ENCODE results near the gene COL4A1.

COL4A1 gene

DNA sequence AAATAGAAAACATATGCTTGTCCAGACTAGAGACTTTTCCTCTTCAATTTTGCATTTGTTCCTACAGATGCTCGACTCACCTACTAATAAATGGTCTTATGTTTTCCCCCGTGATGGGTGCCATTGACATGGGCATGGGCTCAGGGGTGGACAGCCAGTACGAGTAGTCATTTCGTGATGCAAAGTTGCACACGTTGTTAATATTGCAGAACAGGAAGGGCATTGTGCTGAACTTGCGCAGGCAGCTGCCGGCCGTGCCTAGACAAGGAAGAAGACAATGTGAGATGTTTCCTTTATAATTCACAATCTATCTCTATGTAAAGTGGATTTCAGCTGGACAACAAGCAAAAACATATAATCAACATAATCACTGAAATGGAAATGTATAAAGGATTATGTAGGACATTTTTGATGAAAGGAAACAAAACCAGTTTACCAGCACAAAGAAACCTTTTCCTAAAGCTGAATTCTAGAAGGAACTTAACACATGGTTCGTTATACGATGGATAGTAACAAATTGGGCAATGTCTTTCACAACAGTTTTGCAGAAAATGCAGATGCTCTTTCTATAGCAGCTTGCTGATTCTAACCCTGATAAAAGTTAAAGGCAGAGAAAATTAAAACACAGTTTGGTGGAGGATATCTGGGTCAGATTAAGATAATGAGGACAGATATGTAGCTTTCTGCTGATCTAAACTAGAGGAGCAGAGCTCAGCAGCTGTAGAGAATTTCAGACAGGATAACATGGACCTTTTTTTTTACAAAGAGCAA lies 145.7 kb downstream of the COL4A1 start:
- Histone ChIP-seq H3K4me3 (ENCODE audit: low read length in 2 of 2) (no peak overlapping the region), H4K91ac (ENCODE audit: low read depth, low read length, poor library complexity) (no peak overlapping the region), H3K27me3 (ENCODE audit: control insufficient read depth in 3 of 3, insufficient read depth in 3 of 3, low read depth in 1 of 3, low read length in 3 of 3) (no peaks in the 10 kb centered on the region), H3K27ac (replicated peaks; ENCODE audit: low read length) (no peak overlapping the region), H4K8ac (ENCODE audit: low read depth, low read length) (no peak overlapping the region), H2BK5ac (ENCODE audit: low read length) (no peak overlapping the region), H3K79me1 (ENCODE audit: low read depth, low read length) (no peaks in the 10 kb centered on the region), H3K4me2 (ENCODE audit: insufficient read depth, low read length, poor library complexity, severe bottlenecking) (no peak overlapping the region), H3K4ac (ENCODE audit: low read length) (no peak overlapping the region), H2BK12ac (ENCODE audit: low read length) (no peak overlapping the region), H3K18ac (ENCODE audit: low read length) (no peak overlapping the region), H2AK5ac (ENCODE audit: low read depth, low read length) (no peak overlapping the region), H2BK15ac (ENCODE audit: low read length) (no peak overlapping the region), H3K4me1 (ENCODE audit: control insufficient read depth in 2 of 2, insufficient read depth in 1 of 2, low read depth in 1 of 2, low read length in 2 of 2) (peaks cover 0 to 3% of the 10 kb centered on the region in 2 donors), H3K23ac (ENCODE audit: low read depth, low read length, poor library complexity) (no peak overlapping the region), H3K9ac (ENCODE audit: low read depth, low read length, poor library complexity) (no peak overlapping the region), H2BK120ac (ENCODE audit: low read depth, low read length) (no peak overlapping the region), H3K14ac (ENCODE audit: low read length) (no peak overlapping the region), H3K36me3 (replicated peaks in 1 of 2; ENCODE audit: control insufficient read depth in 2 of 2, insufficient read depth in 2 of 2, low read length in 2 of 2) (peaks cover 21 to 93% of the 10 kb centered on the region in 2 donors), H3K9me3 (replicated peaks in 1 of 2; ENCODE audit: control insufficient read depth in 2 of 2, insufficient read depth in 1 of 2, low read depth in 1 of 2, low read length in 2 of 2) (no peaks in the 10 kb centered on the region), H2AFZ (ENCODE audit: low read length) (no peak overlapping the region)
- DNase-seq (ENCODE audit: low spot score): no peak
- no CpG with 5 or more reads among the region's 10 CpGs for WGBS, 2 donors (ENCODE audit: extremely low coverage in 2 of 2, insufficient read length in 2 of 2, insufficient replicate concordance in 1 of 2)

DNA sequence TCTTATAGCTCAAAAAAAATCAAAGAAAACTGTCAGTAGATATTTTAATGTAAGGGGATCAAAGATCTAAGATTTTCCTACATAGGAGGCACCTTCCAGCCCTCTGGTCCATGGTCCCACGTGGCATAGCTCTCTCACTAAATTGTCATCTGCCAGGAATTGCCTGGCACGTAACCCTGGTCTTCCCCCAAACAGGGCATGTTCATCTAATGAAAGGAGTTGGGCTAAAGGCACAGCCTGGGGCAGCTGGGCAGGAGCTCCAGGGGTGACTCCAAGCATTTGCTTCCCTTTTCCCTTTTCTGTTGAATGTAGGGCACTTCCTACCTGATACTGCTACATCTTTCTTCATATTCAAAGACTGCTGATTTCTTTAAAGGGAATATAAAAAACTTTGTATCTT lies 148.7 kb downstream of the COL4A1 start:
- Histone ChIP-seq H2AK5ac (ENCODE audit: low read depth, low read length) (no peak overlapping the region), H3K9ac (ENCODE audit: low read depth, low read length, poor library complexity) (no peak overlapping the region), H3K4me3 (ENCODE audit: low read length in 2 of 2) (no peak overlapping the region), H2BK5ac (ENCODE audit: low read length) (no peak overlapping the region), H3K4me2 (ENCODE audit: insufficient read depth, low read length, poor library complexity, severe bottlenecking) (no peak overlapping the region), H3K27ac (replicated peaks; ENCODE audit: low read length) (no peak overlapping the region), H2BK15ac (ENCODE audit: low read length) (no peak overlapping the region), H3K27me3 (ENCODE audit: control insufficient read depth in 3 of 3, insufficient read depth in 3 of 3, low read depth in 1 of 3, low read length in 3 of 3) (no peaks in the 10 kb centered on the region), H2BK120ac (ENCODE audit: low read depth, low read length) (no peak overlapping the region), H3K79me1 (ENCODE audit: low read depth, low read length) (no peaks in the 10 kb centered on the region), H4K91ac (ENCODE audit: low read depth, low read length, poor library complexity) (no peak overlapping the region), H4K8ac (ENCODE audit: low read depth, low read length) (no peak overlapping the region), H2AFZ (ENCODE audit: low read length) (no peak overlapping the region), H2BK12ac (ENCODE audit: low read length) (no peak overlapping the region), H3K4ac (ENCODE audit: low read length) (no peak overlapping the region), H3K14ac (ENCODE audit: low read length) (no peak overlapping the region), H3K9me3 (replicated peaks in 1 of 2; ENCODE audit: control insufficient read depth in 2 of 2, insufficient read depth in 1 of 2, low read depth in 1 of 2, low read length in 2 of 2) (no peaks in the 10 kb centered on the region), H3K36me3 (replicated peaks in 1 of 2; ENCODE audit: control insufficient read depth in 2 of 2, insufficient read depth in 2 of 2, low read length in 2 of 2) (peaks cover 18 to 91% of the 10 kb centered on the region in 2 donors), H3K18ac (ENCODE audit: low read length) (no peak overlapping the region), H3K4me1 (ENCODE audit: control insufficient read depth in 2 of 2, insufficient read depth in 1 of 2, low read depth in 1 of 2, low read length in 2 of 2) (peaks cover 0 to 3% of the 10 kb centered on the region in 2 donors), H3K23ac (ENCODE audit: low read depth, low read length, poor library complexity) (no peak overlapping the region)
- WGBS, 2 donors (ENCODE audit: extremely low coverage in 2 of 2, insufficient read length in 2 of 2, insufficient replicate concordance in 1 of 2): no CpG with 5 or more reads among the region's 2 CpGs
- DNase-seq (ENCODE audit: low spot score): no peak

DNA sequence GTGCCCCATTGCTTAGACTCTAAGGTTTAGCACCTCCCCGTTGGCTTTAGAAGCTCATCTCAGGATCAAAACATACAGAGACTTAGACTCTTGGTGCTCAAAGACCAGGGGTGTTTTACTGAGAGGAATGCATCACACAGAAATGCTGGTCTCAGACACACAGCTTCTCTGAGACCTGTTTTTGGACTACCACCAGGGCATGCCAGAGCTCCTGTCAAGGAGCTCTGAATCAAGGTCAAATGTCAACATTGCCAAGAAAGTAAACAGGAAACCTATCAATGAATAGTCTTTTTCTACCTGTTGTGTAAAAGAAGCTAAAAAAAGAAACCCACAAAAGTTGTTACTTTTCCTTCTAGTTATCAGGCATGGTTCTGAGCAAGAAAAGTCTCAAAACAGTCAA lies 149.2 kb downstream of the COL4A1 start:
- no peak overlapping the region for H2BK15ac ChIP-seq (ENCODE audit: low read length)
- no peaks in the 10 kb centered on the region for H3K79me1 ChIP-seq (ENCODE audit: low read depth, low read length)
- DNase-seq (ENCODE audit: low spot score): no peak
- H2BK5ac ChIP-seq (ENCODE audit: low read length): no peak overlapping the region
- H3K27ac ChIP-seq (replicated peaks; ENCODE audit: low read length): no peak overlapping the region
- H3K18ac ChIP-seq (ENCODE audit: low read length): no peak overlapping the region
- H3K4me2 ChIP-seq (ENCODE audit: insufficient read depth, low read length, poor library complexity, severe bottlenecking): no peak overlapping the region
- no peak overlapping the region for H2AFZ ChIP-seq (ENCODE audit: low read length)
- no peak overlapping the region for H3K14ac ChIP-seq (ENCODE audit: low read length)
- H2AK5ac ChIP-seq (ENCODE audit: low read depth, low read length): no peak overlapping the region
- H3K23ac ChIP-seq (ENCODE audit: low read depth, low read length, poor library complexity): no peak overlapping the region
- H4K8ac ChIP-seq (ENCODE audit: low read depth, low read length): no peak overlapping the region
- no peak overlapping the region for H3K4me3 ChIP-seq (ENCODE audit: low read length in 2 of 2)
- no peaks in the 10 kb centered on the region for H3K9me3 ChIP-seq (replicated peaks in 1 of 2; ENCODE audit: control insufficient read depth in 2 of 2, insufficient read depth in 1 of 2, low read depth in 1 of 2, low read length in 2 of 2)
- H2BK120ac ChIP-seq (ENCODE audit: low read depth, low read length): no peak overlapping the region
- no peak overlapping the region for H3K9ac ChIP-seq (ENCODE audit: low read depth, low read length, poor library complexity)
- peaks cover 19 to 91% of the 10 kb centered on the region in 2 donors for H3K36me3 ChIP-seq (replicated peaks in 1 of 2; ENCODE audit: control insufficient read depth in 2 of 2, insufficient read depth in 2 of 2, low read length in 2 of 2)
- peaks cover 0 to 3% of the 10 kb centered on the region in 2 donors for H3K4me1 ChIP-seq (ENCODE audit: control insufficient read depth in 2 of 2, insufficient read depth in 1 of 2, low read depth in 1 of 2, low read length in 2 of 2)
- no peak overlapping the region for H2BK12ac ChIP-seq (ENCODE audit: low read length)
- WGBS, 2 donors (ENCODE audit: extremely low coverage in 2 of 2, insufficient read length in 2 of 2, insufficient replicate concordance in 1 of 2): no CpG with 5 or more reads among the region's 1 CpG
- H3K4ac ChIP-seq (ENCODE audit: low read length): no peak overlapping the region
- H4K91ac ChIP-seq (ENCODE audit: low read depth, low read length, poor library complexity): no peak overlapping the region
- H3K27me3 ChIP-seq (ENCODE audit: control insufficient read depth in 3 of 3, insufficient read depth in 3 of 3, low read depth in 1 of 3, low read length in 3 of 3): no peaks in the 10 kb centered on the region

DNA sequence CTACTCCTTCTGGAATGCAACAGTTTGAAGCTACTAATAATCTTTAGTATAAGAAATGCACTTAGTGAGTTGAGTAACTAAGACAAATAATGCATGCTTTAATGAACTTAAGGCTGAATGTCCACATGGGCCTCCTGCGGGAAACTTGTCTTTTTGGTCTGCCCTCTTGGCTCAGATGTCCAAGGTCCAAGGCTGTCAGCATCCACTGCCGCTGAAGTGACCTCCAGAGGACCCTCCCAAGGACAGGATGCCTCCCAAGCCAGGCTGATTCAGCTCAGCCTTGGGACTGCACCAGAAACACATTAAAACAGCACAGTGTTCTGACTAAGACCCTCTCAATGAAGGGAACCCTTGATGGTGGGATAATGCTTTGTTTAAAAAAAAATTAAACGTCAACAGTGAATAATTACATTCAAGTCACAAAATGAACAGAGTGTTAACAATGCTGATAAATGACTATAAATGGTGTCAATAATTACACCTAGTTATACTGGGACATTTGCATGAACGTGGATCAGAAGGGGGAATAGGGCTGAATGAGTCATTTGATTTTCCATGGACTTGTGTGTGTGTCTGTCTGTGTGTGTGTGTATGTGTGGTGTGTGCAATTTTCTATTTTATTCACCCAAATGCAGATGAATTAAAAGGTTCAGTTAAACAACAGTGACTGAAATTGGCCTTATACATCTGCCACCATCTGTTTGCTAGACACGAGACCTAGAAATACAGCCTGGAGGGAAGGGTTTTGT lies 150.5 kb downstream of the COL4A1 start:
- Histone ChIP-seq H2BK12ac (ENCODE audit: low read length) (no peak overlapping the region), H2BK120ac (ENCODE audit: low read depth, low read length) (no peak overlapping the region), H2BK5ac (ENCODE audit: low read length) (no peak overlapping the region), H3K18ac (ENCODE audit: low read length) (no peak overlapping the region), H3K4me1 (ENCODE audit: control insufficient read depth in 2 of 2, insufficient read depth in 1 of 2, low read depth in 1 of 2, low read length in 2 of 2) (peaks cover 0 to 3% of the 10 kb centered on the region in 2 donors), H4K91ac (ENCODE audit: low read depth, low read length, poor library complexity) (no peak overlapping the region), H3K14ac (ENCODE audit: low read length) (no peak overlapping the region), H3K27ac (replicated peaks; ENCODE audit: low read length) (no peak overlapping the region), H3K4ac (ENCODE audit: low read length) (no peak overlapping the region), H3K36me3 (replicated peaks in 1 of 2; ENCODE audit: control insufficient read depth in 2 of 2, insufficient read depth in 2 of 2, low read length in 2 of 2) (peaks cover 22 to 91% of the 10 kb centered on the region in 2 donors), H3K27me3 (ENCODE audit: control insufficient read depth in 3 of 3, insufficient read depth in 3 of 3, low read depth in 1 of 3, low read length in 3 of 3) (no peaks in the 10 kb centered on the region), H3K9ac (ENCODE audit: low read depth, low read length, poor library complexity) (no peak overlapping the region), H4K8ac (ENCODE audit: low read depth, low read length) (no peak overlapping the region), H3K4me3 (ENCODE audit: low read length in 2 of 2) (no peak overlapping the region), H3K79me1 (ENCODE audit: low read depth, low read length) (no peaks in the 10 kb centered on the region), H3K9me3 (replicated peaks in 1 of 2; ENCODE audit: control insufficient read depth in 2 of 2, insufficient read depth in 1 of 2, low read depth in 1 of 2, low read length in 2 of 2) (no peaks in the 10 kb centered on the region), H2AK5ac (ENCODE audit: low read depth, low read length) (no peak overlapping the region), H3K4me2 (ENCODE audit: insufficient read depth, low read length, poor library complexity, severe bottlenecking) (no peak overlapping the region), H2BK15ac (ENCODE audit: low read length) (no peak overlapping the region), H3K23ac (ENCODE audit: low read depth, low read length, poor library complexity) (no peak overlapping the region), H2AFZ (ENCODE audit: low read length) (no peak overlapping the region)
- DNase-seq (ENCODE audit: low spot score): no peak
- WGBS, 2 donors (ENCODE audit: extremely low coverage in 2 of 2, insufficient read length in 2 of 2, insufficient replicate concordance in 1 of 2): no CpG with 5 or more reads among the region's 5 CpGs

Data from neuronal stem cell (in vitro differentiated cells).